ENCODE data around the gene TEX47. TPM values are rescaled to one million over a fixed set of nuclear protein-coding genes. Genes with fewer than 3 reads are reported as not detected.
A peak's percentile ranks its signal among the peaks of the same experiment; 100 is the strongest.

Gene TEX47
- total RNA-seq, 1 donor from 2014 or later = not detected

DNA sequence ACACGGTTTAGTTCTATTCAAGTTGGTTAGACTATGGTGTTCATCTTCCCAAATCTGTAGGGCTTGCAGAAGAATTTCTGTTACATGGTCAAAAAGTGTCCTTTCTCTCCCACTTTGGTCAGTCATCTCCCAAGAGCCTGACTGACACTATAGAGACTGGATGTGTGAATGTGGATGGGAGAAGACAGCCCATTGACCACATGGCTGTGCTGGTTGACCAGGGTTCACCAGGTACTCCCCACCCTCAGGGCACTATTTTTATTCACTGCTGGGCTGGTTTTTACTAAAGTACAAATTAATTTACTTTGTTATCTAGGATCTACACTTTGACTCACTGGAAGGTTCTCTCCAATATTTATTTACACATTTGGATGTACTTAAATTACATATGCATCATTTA is 33.8 kb downstream of the TEX47 start:
- H3K4me2 ChIP-seq = no peak overlapping the region
- peaks cover 61% of the 10 kb centered on the region for H3K27me3 ChIP-seq
- peaks cover 2% of the 10 kb centered on the region for H4K20me1 ChIP-seq (ENCODE audit: low read depth)
- no peaks in the 10 kb centered on the region for H3K9me3 Mint-ChIP-seq
- H3K9me3 ChIP-seq (ENCODE audit: low read depth) = no peaks in the 10 kb centered on the region
- peaks cover 8% of the 10 kb centered on the region for H3K4me1 ChIP-seq
- peaks cover 11% of the 10 kb centered on the region for H3K4me1 Mint-ChIP-seq
- DNase-seq (ENCODE audit: low spot score) = no peak
- no peaks in the 10 kb centered on the region for H3K36me3 ChIP-seq
- H3K9ac ChIP-seq = no peak overlapping the region
- no peak overlapping the region for H3K27ac ChIP-seq
- H3K4me3 Mint-ChIP-seq = no peak overlapping the region
- H3K27me3 Mint-ChIP-seq (ENCODE audit: insufficient read depth, low read depth) = peaks cover 18% of the 10 kb centered on the region
- H3K27ac Mint-ChIP-seq = no peak overlapping the region
- H3K79me2 ChIP-seq (ENCODE audit: low read depth) = no peaks in the 10 kb centered on the region
- H3K4me3 ChIP-seq = no peak overlapping the region
- peaks cover 12% of the 10 kb centered on the region for H3F3A ChIP-seq (ENCODE audit: low read depth)
- H2AFZ ChIP-seq (replicated peaks) = no peak overlapping the region
- TF ChIP-seq EZH2phosphoT487 (IDR thresholded peaks at IDR 0.05) = no peak
- TF ChIP-seq, protein P1, sequence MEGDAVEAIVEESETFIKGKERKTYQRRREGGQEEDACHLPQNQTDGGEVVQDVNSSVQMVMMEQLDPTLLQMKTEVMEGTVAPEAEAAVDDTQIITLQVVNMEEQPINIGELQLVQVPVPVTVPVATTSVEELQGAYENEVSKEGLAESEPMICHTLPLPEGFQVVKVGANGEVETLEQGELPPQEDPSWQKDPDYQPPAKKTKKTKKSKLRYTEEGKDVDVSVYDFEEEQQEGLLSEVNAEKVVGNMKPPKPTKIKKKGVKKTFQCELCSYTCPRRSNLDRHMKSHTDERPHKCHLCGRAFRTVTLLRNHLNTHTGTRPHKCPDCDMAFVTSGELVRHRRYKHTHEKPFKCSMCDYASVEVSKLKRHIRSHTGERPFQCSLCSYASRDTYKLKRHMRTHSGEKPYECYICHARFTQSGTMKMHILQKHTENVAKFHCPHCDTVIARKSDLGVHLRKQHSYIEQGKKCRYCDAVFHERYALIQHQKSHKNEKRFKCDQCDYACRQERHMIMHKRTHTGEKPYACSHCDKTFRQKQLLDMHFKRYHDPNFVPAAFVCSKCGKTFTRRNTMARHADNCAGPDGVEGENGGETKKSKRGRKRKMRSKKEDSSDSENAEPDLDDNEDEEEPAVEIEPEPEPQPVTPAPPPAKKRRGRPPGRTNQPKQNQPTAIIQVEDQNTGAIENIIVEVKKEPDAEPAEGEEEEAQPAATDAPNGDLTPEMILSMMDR (IDR thresholded peaks at IDR 0.05) = peak; percentile 17
- no peak for TF ChIP-seq EZH2 (IDR thresholded peaks at IDR 0.05)
- no peaks in the 10 kb centered on the region for H3K36me3 Mint-ChIP-seq

DNA sequence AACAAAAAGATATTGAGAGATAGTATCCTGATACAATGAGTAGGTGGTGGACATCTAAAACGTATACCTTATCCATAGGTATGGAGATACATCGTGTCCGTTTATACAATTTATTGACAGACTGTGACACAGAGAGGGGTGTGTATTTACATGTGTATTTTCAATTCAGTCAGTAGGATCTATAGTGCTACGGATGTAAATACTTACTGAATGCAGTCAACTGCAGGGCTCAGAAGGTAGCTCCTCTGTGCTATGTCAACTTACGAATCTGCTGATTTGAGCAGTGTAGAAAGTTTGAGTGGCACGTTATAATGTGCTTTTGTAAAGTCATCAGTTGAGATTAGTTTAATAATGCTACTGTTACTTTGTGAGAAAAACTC is 35.4 kb downstream of the TEX47 start:
- Histone ChIP-seq H2AFZ (replicated peaks) (peak overlapping the region; percentile 94), H3K4me3 (peak overlapping the region; percentile 52), H3K36me3 (no peaks in the 10 kb centered on the region), H3K4me2 (peak overlapping the region; percentile 96), H4K20me1 (ENCODE audit: low read depth) (peaks cover 2% of the 10 kb centered on the region), H3K9me3 (ENCODE audit: low read depth) (no peaks in the 10 kb centered on the region), H3K9ac (no peak overlapping the region), H3K27ac (no peak overlapping the region), H3K4me1 (peaks cover 8% of the 10 kb centered on the region), H3K27me3 (peaks cover 68% of the 10 kb centered on the region), H3F3A (ENCODE audit: low read depth) (peaks cover 12% of the 10 kb centered on the region), H3K79me2 (ENCODE audit: low read depth) (no peaks in the 10 kb centered on the region)
- H3K36me3 Mint-ChIP-seq = no peaks in the 10 kb centered on the region
- H3K27me3 Mint-ChIP-seq (ENCODE audit: insufficient read depth, low read depth) = peaks cover 21% of the 10 kb centered on the region
- H3K4me1 Mint-ChIP-seq = peaks cover 11% of the 10 kb centered on the region
- H3K9me3 Mint-ChIP-seq = no peaks in the 10 kb centered on the region
- peak overlapping the region; percentile 89 for H3K4me3 Mint-ChIP-seq
- no peak for TF ChIP-seq EZH2phosphoT487 (IDR thresholded peaks at IDR 0.05)
- TF ChIP-seq, protein P1 (IDR thresholded peaks at IDR 0.05) = no peak
- no peak for TF ChIP-seq EZH2 (IDR thresholded peaks at IDR 0.05)
- no peak overlapping the region for H3K27ac Mint-ChIP-seq
- DNase-seq (ENCODE audit: low spot score) = no peak

DNA sequence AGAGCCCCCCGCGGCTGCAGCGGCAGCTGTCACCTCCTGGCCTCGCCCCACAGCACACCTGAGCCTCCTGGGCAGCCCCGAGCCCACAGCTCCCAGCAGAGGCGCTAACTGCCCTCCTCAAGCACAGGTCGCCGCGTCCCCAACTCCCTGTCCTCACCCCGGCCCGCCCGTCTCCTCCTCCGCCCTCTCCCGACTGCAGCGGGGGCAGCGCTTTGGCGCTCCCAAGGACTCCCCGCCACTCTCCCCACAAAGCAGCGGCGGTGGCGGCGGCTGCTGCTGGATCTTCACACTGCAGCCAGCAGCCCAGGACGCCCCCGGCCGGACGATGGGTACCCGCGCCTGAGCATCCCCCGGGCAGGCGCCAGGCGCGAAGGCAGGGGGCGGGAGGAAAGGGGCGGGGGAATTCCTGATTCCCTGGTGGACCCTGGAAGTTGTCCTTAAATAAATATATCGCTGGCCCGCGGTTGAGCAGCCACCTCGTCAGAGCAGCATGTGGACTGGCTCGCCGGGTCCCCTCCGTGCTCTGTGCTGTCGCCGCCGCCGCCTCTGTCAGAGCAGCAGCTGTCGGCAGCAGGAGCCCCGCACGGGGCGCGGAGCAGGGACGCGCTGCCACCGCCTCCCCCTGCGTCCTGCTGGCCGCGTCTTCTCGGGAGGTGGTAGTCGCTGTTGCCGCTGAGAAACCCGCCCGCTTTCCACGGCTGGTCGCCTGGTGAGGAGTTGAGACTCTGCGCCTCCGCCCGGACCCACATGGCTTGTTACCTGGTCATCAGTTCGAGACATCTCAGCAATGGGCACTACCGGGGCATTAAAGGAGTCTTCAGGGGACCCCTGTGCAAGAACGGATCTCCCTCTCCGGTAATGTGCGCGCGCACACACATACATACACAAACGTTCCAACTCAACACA is 36.1 kb downstream of the TEX47 start, which contains the start of gene ZNF804B:
Gene ZNF804B (plus strand): TSS at position 471 of the 906 bp plus-strand sequence. CDS start 277 bp downstream, at position 748.
- peak; percentile 85 for DNase-seq (ENCODE audit: low spot score)
- Mint-ChIP-seq H3K27ac (no peak within 1 kb of the TSS), H3K4me1 (peaks cover 11% of the 10 kb centered on the region), H3K9me3 (no peaks in the 10 kb centered on the region), H3K36me3 (no peaks in the 10 kb centered on the region), H3K4me3 (peak within 1 kb of the TSS; percentile 89), H3K27me3 (ENCODE audit: insufficient read depth, low read depth) (peaks cover 21% of the 10 kb centered on the region)
- TF ChIP-seq, protein P1 (IDR thresholded peaks at IDR 0.05) = peak; percentile 26
- TF ChIP-seq EZH2phosphoT487 (IDR thresholded peaks at IDR 0.05) (peak; percentile 4), EZH2 (IDR thresholded peaks at IDR 0.05) (peak; percentile 60)
- Histone ChIP-seq H3K79me2 (ENCODE audit: low read depth) (no peaks in the 10 kb centered on the region), H4K20me1 (ENCODE audit: low read depth) (peaks cover 2% of the 10 kb centered on the region), H2AFZ (replicated peaks) (peak within 1 kb of the TSS; percentile 94), H3K4me2 (peak within 1 kb of the TSS; percentile 96), H3K9ac (no peak within 1 kb of the TSS), H3F3A (ENCODE audit: low read depth) (peaks cover 12% of the 10 kb centered on the region), H3K9me3 (ENCODE audit: low read depth) (no peaks in the 10 kb centered on the region), H3K36me3 (no peaks in the 10 kb centered on the region), H3K4me3 (peak within 1 kb of the TSS; percentile 52), H3K4me1 (peaks cover 8% of the 10 kb centered on the region), H3K27me3 (peaks cover 68% of the 10 kb centered on the region), H3K27ac (no peak within 1 kb of the TSS)

Measured in neural progenitor cell (in vitro differentiated cells).